Epithelial cell of proximal tubule (primary cell): ENCODE measurements around the gene MAML2. TPM values are rescaled to one million over a fixed set of nuclear protein-coding genes. Genes with fewer than 3 reads are reported as not detected.

Source experiments
- DNase-seq: peaks from one replicate; pipeline ENCODE4 v3.0.0-alpha.2; 2011; ENCODE audit warnings: low read depth
- H3K4me3 ChIP-seq: 2 replicates; pipeline ENCODE4 v1.5.1; 2011; ENCODE audit warnings: low read depth, mild to moderate bottlenecking, low read length
- total RNA-seq: library from RNA; depleted of rRNA; stranded (reverse); fragments of >200 nt; gene quantifications from 2 replicates; pipeline ENCODE4 v1.2.3, GENCODE V29; 2015
- TF ChIP-seq, protein P1 (sequence below): conservative IDR thresholded peaks from 2 replicates; pipeline ENCODE4 v1.5.1; 2012; ENCODE audit warnings: low read depth, mild to moderate bottlenecking, low read length

MAML2 gene
- total RNA-seq, 1 donor from 2014 or later: 5.1 TPM

- DNase-seq: no peak
- TF ChIP-seq, protein P1, sequence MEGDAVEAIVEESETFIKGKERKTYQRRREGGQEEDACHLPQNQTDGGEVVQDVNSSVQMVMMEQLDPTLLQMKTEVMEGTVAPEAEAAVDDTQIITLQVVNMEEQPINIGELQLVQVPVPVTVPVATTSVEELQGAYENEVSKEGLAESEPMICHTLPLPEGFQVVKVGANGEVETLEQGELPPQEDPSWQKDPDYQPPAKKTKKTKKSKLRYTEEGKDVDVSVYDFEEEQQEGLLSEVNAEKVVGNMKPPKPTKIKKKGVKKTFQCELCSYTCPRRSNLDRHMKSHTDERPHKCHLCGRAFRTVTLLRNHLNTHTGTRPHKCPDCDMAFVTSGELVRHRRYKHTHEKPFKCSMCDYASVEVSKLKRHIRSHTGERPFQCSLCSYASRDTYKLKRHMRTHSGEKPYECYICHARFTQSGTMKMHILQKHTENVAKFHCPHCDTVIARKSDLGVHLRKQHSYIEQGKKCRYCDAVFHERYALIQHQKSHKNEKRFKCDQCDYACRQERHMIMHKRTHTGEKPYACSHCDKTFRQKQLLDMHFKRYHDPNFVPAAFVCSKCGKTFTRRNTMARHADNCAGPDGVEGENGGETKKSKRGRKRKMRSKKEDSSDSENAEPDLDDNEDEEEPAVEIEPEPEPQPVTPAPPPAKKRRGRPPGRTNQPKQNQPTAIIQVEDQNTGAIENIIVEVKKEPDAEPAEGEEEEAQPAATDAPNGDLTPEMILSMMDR: no peak
Observed at GRCh38 chr11:96199563-96200025, 143.4 kb downstream of the MAML2 start.

GRCh38 chr11:96197801-96198701, 144.9 kb downstream of the MAML2 start:
- TF ChIP-seq, protein P1: no peak
- H3K4me3 ChIP-seq: no peak overlapping the region
- no peak for DNase-seq

More at GRCh38 chr11:96199563-96200025, 143.4 kb downstream of the MAML2 start:
- H3K4me3 ChIP-seq: no peak overlapping the region

DNA sequence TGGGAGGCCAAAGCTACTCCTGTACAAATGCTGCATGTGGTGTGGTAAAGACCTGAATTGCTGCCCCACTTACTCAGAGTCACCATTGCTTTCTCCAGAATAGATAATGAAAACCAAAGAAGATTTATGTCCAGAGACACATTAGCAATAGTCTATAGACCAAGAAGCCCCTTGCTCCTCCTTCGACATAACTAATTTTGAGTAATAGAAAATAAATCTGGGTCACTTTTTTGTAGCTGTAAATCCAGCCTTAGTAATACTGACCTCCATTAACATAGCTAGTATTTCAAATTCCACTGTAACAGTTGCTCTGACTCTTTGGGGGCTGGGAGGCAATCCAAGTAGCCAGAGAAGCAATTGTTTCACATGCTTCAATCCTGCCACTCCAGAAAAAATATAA, 145.9 kb downstream of the MAML2 start:
- no peak for DNase-seq
- no peak overlapping the region for H3K4me3 ChIP-seq
- TF ChIP-seq, protein P1: no peak

- no peak for DNase-seq
- no peak overlapping the region for H3K4me3 ChIP-seq
- TF ChIP-seq, protein P1: no peak
Observed at GRCh38 chr11:96196181-96196662, 146.8 kb downstream of the MAML2 start.

- no peak for DNase-seq
- TF ChIP-seq, protein P1: no peak
- no peak overlapping the region for H3K4me3 ChIP-seq
Observed at GRCh38 chr11:96195671-96196070, 147.3 kb downstream of the MAML2 start.

- TF ChIP-seq, protein P1: no peak
- no peak for DNase-seq
- no peak overlapping the region for H3K4me3 ChIP-seq
Observed at GRCh38 chr11:96194581-96195374, 148.2 kb downstream of the MAML2 start.
